H9 (cell line): ENCODE measurements around the gene LRMDA. TPM values are rescaled to one million over a fixed set of nuclear protein-coding genes. Genes with fewer than 3 reads are reported as not detected.

Experiments used
- DNase-seq: peaks from one replicate; pipeline ENCODE4 v3.0.0-alpha.2; 2017
- H2AFZ ChIP-seq: one replicate; pipeline ENCODE4 v1.6.1; 2013; ENCODE audit warnings: mild to moderate bottlenecking, low read length, control low read depth, moderate library complexity
- H2AK5ac ChIP-seq: 2 replicates; pipeline ENCODE4 v1.6.1; 2013; ENCODE audit warnings: low read length, control low read depth, mixed read lengths; ENCODE audit not compliant: insufficient read length
- H2BK120ac ChIP-seq: one replicate; pipeline ENCODE4 v1.6.1; 2013; ENCODE audit warnings: low read depth, mild to moderate bottlenecking, low read length, control low read depth, inconsistent platforms; ENCODE audit not compliant: poor library complexity, severe bottlenecking
- H2BK12ac ChIP-seq: 2 replicates; pipeline ENCODE4 v1.6.1; 2013; ENCODE audit warnings: low read length, control low read depth, mixed read lengths, low read depth; ENCODE audit not compliant: insufficient read length
- H2BK15ac ChIP-seq: 2 replicates; pipeline ENCODE4 v1.6.1; 2013; ENCODE audit warnings: low read depth, low read length, control low read depth
- H2BK20ac ChIP-seq: one replicate; pipeline ENCODE4 v1.6.1; 2013; ENCODE audit warnings: low read depth, mild to moderate bottlenecking, low read length, control low read depth, inconsistent platforms; ENCODE audit not compliant: poor library complexity, severe bottlenecking
- H2BK5ac ChIP-seq: 2 replicates; pipeline ENCODE4 v1.6.1; 2013; ENCODE audit warnings: low read length, control low read depth, mixed read lengths; ENCODE audit not compliant: insufficient read length
- H3K14ac ChIP-seq: 2 replicates; pipeline ENCODE4 v1.6.1; 2013; ENCODE audit warnings: low read length, control low read depth; ENCODE audit not compliant: insufficient read depth
- H3K18ac ChIP-seq: 2 replicates; pipeline ENCODE4 v1.6.1; 2013; ENCODE audit warnings: low read depth, mild to moderate bottlenecking, mixed read lengths, low read length, control low read depth; ENCODE audit not compliant: insufficient read length
- H3K23ac ChIP-seq: 2 replicates; pipeline ENCODE4 v1.6.1; 2013; ENCODE audit warnings: low read length, control low read depth, mixed read lengths, low read depth; ENCODE audit not compliant: insufficient read length
- H3K23me2 ChIP-seq: 2 replicates; pipeline ENCODE4 v1.6.1; 2013; ENCODE audit warnings: low read depth, mild to moderate bottlenecking, mixed read lengths, low read length, control low read depth; ENCODE audit not compliant: insufficient read length, poor library complexity, severe bottlenecking
- H3K27ac ChIP-seq: 2 replicates; pipeline ENCODE4 v1.5.1; 2013; ENCODE audit warnings: low read length, control low read depth, mixed read lengths, low read depth; ENCODE audit not compliant: insufficient read length
- H3K27me3 ChIP-seq: 2 replicates; pipeline ENCODE4 v1.6.1; 2013; ENCODE audit warnings: low read length, control low read depth, inconsistent platforms; ENCODE audit not compliant: insufficient read depth
- H3K4ac ChIP-seq: 2 replicates; pipeline ENCODE4 v1.6.1; 2013; ENCODE audit warnings: low read depth, mild to moderate bottlenecking, control low read depth, inconsistent platforms, low read length, moderate library complexity
- H3K4me1 ChIP-seq: 2 replicates; pipeline ENCODE4 v1.6.1; 2013; ENCODE audit warnings: low read length, control low read depth, inconsistent platforms; ENCODE audit not compliant: insufficient read depth
- H3K4me2 ChIP-seq: 2 replicates; pipeline ENCODE4 v1.6.1; 2013; ENCODE audit warnings: low read length, control low read depth, mixed read lengths; ENCODE audit not compliant: insufficient read length, insufficient read depth
- H3K56ac ChIP-seq: 2 replicates; pipeline ENCODE4 v1.6.1; 2013; ENCODE audit warnings: low read depth, mild to moderate bottlenecking, mixed read lengths, low read length, control low read depth; ENCODE audit not compliant: insufficient read length
- H3K79me1 ChIP-seq: 2 replicates; pipeline ENCODE4 v1.6.1; 2013; ENCODE audit warnings: low read depth, mild to moderate bottlenecking, moderate library complexity, low read length, control low read depth, inconsistent platforms; ENCODE audit not compliant: insufficient read depth, poor library complexity, severe bottlenecking
- H3K79me2 ChIP-seq: 2 replicates; pipeline ENCODE4 v1.6.1; 2013; ENCODE audit warnings: low read length, control low read depth, inconsistent platforms; ENCODE audit not compliant: insufficient read depth
- H3K9ac ChIP-seq: 2 replicates; pipeline ENCODE4 v1.6.1; 2013; ENCODE audit warnings: low read length, control low read depth, mixed read lengths; ENCODE audit not compliant: insufficient read length; ENCODE audit errors: extremely low read depth
- H3K9me3 ChIP-seq: one replicate; pipeline ENCODE4 v1.6.1; 2013; ENCODE audit warnings: low read depth, low read length, inconsistent platforms; ENCODE audit not compliant: control insufficient read depth
- H3T11ph ChIP-seq: one replicate; pipeline ENCODE4 v1.6.1; 2013; ENCODE audit warnings: mild to moderate bottlenecking, low read length, control low read depth, inconsistent platforms
- H4K20me1 ChIP-seq: one replicate; pipeline ENCODE4 v1.6.1; 2013; ENCODE audit not compliant: control insufficient read depth, insufficient read length, insufficient read depth
- H4K5ac ChIP-seq: 2 replicates; pipeline ENCODE4 v1.6.1; 2013; ENCODE audit warnings: low read depth, mild to moderate bottlenecking, mixed read lengths, low read length, control low read depth; ENCODE audit not compliant: insufficient read length
- H4K8ac ChIP-seq: replicated peaks from 2 replicates; pipeline ENCODE4 v1.6.1; 2013; ENCODE audit warnings: low read length, control low read depth, mixed read lengths, low read depth; ENCODE audit not compliant: insufficient read length
- H4K91ac ChIP-seq: 2 replicates; pipeline ENCODE4 v1.6.1; 2013; ENCODE audit warnings: low read depth, mild to moderate bottlenecking, moderate library complexity, mixed read lengths, low read length, control low read depth; ENCODE audit not compliant: insufficient read length
- H3K27ac Mint-ChIP-seq, 3 experiments: 2 replicates in 2 of 3; 3 replicates in 1 of 3; pipeline ENCODE4 v1.8.0; 2020 to 2021; ENCODE audit warnings: mixed read lengths in 3 of 3, mild to moderate bottlenecking in 1 of 3, moderate library complexity in 1 of 3
- H3K27me3 Mint-ChIP-seq: 2 replicates; pipeline ENCODE4 v1.8.0; 2021; ENCODE audit warnings: low read depth, mild to moderate bottlenecking, moderate library complexity, mixed read lengths
- H3K36me3 Mint-ChIP-seq, 3 experiments: 2 replicates in 2 of 3; 3 replicates in 1 of 3; pipeline ENCODE4 v1.8.0; 2020 to 2021; ENCODE audit warnings: low read depth in 3 of 3, mixed read lengths in 3 of 3; ENCODE audit not compliant: insufficient read depth in 1 of 3
- H3K4me1 Mint-ChIP-seq, 2 experiments: 2 replicates each; pipeline ENCODE4 v1.8.0; 2020; ENCODE audit warnings: mixed read lengths in 2 of 2
- H3K4me3 Mint-ChIP-seq, 2 experiments: 2 replicates in 1 of 2; 3 replicates in 1 of 2; pipeline ENCODE4 v1.8.0; 2020 to 2021; ENCODE audit warnings: mild to moderate bottlenecking in 2 of 2, mixed read lengths in 2 of 2, moderate library complexity in 1 of 2
- H3K9me3 Mint-ChIP-seq, 2 experiments: 2 replicates in 1 of 2; 3 replicates in 1 of 2; pipeline ENCODE4 v1.8.0; 2020; ENCODE audit warnings: mild to moderate bottlenecking in 2 of 2, mixed read lengths in 2 of 2, moderate library complexity in 1 of 2
- CTCF ChIP-seq: fragments of 200-600 bp; sonication (generic); conservative IDR thresholded peaks from 3 replicates; pipeline ENCODE4 v1.8.0; 2021; ENCODE audit warnings: antibody characterized with exemption, mild to moderate bottlenecking
- total RNA-seq: library from RNA; stranded (reverse); gene quantifications from 2 replicates; pipeline ENCODE4 v1.2.1, GENCODE V29; 2021

LRMDA gene
- total RNA-seq, 1 experiment from 2014 or later, result 1.8 TPM

GRCh38 chr10:75864717-75865116, 433.3 kb downstream of the LRMDA start:
- no peak overlapping the region for H3K18ac ChIP-seq
- H3K4me1 ChIP-seq, result no peaks in the 10 kb centered on the region
- H4K20me1 ChIP-seq, result no peaks in the 10 kb centered on the region
- no peak overlapping the region for H2AFZ ChIP-seq
- H2BK5ac ChIP-seq, result no peak overlapping the region
- H3K9ac ChIP-seq, result no peak overlapping the region
- no peak overlapping the region for H3K56ac ChIP-seq
- H4K8ac ChIP-seq, result no peak overlapping the region
- no peak overlapping the region for H3K23ac ChIP-seq
- no peaks in the 10 kb centered on the region for H3K79me1 ChIP-seq
- H2BK15ac ChIP-seq, result no peak overlapping the region
- no peaks in the 10 kb centered on the region for H3K36me3 Mint-ChIP-seq
- no peak overlapping the region for H3K4me2 ChIP-seq
- no peaks in the 10 kb centered on the region for H3K27me3 ChIP-seq
- H2BK120ac ChIP-seq, result no peak overlapping the region
- no peaks in the 10 kb centered on the region for H3K23me2 ChIP-seq
- no peak overlapping the region for H4K91ac ChIP-seq
- H3K27me3 Mint-ChIP-seq, result no peaks in the 10 kb centered on the region
- no peaks in the 10 kb centered on the region for H3K9me3 Mint-ChIP-seq
- H2AK5ac ChIP-seq, result no peak overlapping the region
- DNase-seq, result no peak
- H4K5ac ChIP-seq, result no peak overlapping the region
- H3K79me2 ChIP-seq, result no peaks in the 10 kb centered on the region
- H3K4me3 Mint-ChIP-seq, result no peak overlapping the region
- no peak overlapping the region for H3K4ac ChIP-seq
- no peak overlapping the region for H3T11ph ChIP-seq
- peaks cover 2 to 6% of the 10 kb centered on the region in 2 experiments; a peak in 2 of 4 replicates for H3K4me1 Mint-ChIP-seq
- H3K27ac Mint-ChIP-seq, result no peak overlapping the region
- no peak overlapping the region for H2BK12ac ChIP-seq
- no peak overlapping the region for H3K27ac ChIP-seq
- TF ChIP-seq CTCF, result no peak
- H3K14ac ChIP-seq, result no peak overlapping the region
- no peaks in the 10 kb centered on the region for H3K9me3 ChIP-seq
- no peak overlapping the region for H2BK20ac ChIP-seq
